Activated CD4-positive, alpha-beta T cell treated with anti-CD3 and anti-CD28 coated beads, Interleukin-2, amount 50 U/mL, for 48 hours (primary cell): ENCODE data around the gene PPIL4.
"Not testable (repeated sequence)": the region's sequence is repeated elsewhere in the genome, so short reads cannot be mapped to it uniquely, and the experiment has no call there.

Experiments
- DNase-seq, 2 experiments: peaks; one replicate each; pipeline ENCODE4 v3.0.0-alpha.2; 2020

Gene PPIL4

GRCh38 chr6:149483334-149483725, 62.5 kb downstream of the PPIL4 start:
- no peak for DNase-seq

DNA sequence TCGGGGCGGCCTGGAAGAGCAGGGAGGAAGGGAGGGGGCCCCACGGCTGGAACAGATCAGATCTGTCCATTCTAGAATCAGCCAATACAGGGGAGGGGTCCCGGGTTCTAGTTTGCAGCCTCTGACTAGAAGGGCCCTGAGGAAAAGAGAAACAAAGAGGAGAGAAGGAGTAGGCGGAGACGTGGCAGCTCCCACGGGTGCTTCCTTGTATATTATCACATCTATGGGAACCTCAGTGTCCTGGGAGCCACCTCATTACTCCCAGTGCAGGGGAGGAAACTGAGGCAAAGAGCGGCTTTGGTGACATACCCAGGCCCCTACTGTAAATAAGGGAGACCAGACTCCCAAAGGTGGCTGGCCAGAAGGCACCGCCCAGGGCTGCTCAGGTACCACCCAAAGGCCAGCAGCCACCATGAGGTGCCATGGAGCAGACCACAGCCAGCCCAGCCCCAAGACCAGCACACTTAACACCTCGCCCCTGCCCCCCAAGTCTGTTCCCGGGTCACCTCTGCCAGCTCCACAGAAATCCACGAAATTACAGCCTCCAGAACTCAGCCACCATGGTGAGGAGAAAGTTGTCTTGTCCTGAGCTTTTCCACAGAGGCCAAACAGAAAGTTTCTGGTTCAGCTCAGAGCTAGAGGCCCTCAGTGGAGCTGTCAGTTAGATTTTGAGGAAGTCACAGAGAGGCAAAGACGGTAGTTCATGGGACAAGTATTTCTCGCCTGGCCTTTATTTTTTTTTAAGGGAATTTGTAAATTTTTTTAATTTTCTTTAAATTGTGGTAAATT, 63.1 kb downstream of the PPIL4 start:
- DNase-seq = no peak

DNA sequence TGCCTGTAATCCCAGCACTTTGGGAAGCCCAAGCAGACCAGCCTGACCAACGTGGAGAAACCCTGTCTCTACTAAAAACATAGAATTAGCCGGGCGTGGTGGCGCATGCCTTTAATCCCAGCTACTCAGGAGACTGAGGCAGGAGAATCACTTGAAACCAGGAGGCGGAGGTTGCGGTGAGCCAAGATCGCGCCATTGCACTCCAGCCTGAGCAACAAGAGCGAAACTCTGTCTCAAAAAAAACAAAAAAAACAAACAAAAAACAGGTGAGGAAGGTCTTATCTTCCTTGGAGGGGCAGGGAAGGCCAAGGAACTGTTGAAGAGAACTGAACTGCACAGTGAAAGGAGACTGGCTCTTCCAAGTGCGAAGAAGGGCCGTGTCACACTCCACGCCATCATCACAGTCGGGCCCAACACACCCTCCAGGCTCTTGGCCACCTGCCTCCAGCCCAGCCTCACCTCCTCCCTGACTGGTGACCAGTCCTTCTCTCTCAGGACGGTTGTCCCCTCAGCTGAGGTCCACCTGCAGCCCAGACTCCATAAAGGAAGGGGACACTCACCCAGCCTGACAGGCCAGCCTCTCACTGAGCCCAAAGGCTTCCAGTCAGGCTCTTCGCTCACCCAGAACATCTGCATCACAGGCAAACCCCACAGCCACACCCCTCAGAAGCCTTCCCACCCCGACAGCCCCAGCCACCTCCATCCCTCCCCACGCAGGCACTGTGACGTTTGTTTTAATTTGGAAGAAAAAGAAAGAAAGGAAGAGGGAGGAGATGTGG, 65.2 kb downstream of the PPIL4 start:
- peak; percentile 59 to 70 for DNase-seq

DNA sequence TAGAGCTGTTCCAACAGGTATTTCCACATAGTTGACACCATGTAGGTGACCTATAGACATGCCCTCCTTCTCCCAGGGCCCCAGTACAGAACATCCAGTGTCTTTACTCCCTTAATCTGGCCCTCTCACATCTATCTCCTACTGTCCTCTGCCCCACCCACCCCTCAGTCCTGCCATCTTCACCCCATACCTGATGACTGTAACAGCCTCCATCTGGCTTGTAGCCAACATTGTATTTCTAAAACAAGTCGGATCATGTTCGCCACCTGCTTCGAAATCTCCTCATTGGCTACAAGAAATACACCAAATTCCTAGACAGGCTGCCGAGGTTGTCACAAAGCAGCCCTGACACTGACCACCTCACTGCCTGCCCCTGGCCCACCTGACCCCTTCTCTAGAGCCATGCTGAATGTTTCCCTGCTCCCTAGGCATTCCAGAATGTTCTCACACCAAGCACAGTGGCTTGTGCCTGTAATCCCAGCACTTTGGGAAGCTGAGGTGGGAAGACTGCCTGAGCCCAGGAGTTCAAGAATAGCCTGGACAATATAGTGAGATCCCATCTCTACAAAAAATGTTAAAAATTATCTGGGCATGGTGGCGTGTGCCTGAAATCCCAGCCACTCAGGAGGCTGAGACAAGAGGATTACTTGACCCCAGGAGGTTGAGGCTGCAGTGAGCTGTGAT, 67.1 kb downstream of the PPIL4 start:
- DNase-seq = no peak

DNA sequence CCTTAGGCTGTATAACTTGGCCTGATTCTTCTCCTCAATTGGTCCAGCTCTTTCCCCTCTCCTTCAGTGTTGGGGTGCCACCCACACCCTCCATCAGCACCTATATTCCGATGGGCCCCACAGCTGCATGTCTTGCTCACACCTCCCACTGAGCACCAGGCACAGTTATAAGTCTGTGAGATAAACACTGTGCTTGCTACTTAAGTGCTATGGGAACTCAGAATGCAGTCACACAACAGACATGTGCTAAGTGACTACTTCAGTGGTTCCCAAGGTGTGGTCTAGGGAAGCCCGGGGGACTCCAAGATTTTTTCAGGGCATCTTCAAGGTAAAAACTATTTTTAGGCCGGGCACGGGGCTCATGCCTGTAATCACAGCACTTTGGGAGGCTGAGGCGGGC, 68.3 kb downstream of the PPIL4 start:
- no peak for DNase-seq

DNA sequence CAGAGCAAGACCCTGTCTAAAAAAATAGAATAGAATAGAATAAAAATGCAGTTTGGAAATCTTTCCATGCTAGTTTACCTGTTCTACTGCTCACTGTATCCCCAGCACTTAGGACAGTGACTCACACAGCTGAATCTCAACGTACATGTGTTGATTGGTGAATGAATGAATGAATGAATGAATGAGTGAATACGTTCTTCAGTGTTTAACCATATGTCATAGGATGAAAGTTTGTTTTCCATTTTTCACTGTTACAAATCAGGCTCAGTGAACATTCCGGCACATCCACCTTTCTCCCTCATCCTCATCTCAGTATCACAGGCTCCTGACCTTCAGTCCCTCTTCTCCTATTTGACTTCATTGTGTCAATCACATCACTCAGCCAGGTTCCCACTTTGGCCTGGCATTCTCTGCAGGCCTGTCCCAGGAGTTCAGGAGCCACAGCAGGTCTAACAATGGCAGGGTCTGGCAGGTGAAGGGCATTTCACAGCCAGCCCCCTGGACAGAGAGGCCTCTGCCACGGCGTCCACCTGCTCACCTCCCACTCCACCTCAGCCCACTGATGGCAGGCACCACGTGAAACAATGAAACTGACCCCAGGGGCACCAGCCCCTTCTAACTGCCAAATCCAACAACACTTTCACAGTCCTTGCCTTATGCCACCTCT, 68.9 kb downstream of the PPIL4 start:
- DNase-seq = no peak

GRCh38 chr6:149474108-149474935, 71.5 kb downstream of the PPIL4 start:
- no peak for DNase-seq

DNA sequence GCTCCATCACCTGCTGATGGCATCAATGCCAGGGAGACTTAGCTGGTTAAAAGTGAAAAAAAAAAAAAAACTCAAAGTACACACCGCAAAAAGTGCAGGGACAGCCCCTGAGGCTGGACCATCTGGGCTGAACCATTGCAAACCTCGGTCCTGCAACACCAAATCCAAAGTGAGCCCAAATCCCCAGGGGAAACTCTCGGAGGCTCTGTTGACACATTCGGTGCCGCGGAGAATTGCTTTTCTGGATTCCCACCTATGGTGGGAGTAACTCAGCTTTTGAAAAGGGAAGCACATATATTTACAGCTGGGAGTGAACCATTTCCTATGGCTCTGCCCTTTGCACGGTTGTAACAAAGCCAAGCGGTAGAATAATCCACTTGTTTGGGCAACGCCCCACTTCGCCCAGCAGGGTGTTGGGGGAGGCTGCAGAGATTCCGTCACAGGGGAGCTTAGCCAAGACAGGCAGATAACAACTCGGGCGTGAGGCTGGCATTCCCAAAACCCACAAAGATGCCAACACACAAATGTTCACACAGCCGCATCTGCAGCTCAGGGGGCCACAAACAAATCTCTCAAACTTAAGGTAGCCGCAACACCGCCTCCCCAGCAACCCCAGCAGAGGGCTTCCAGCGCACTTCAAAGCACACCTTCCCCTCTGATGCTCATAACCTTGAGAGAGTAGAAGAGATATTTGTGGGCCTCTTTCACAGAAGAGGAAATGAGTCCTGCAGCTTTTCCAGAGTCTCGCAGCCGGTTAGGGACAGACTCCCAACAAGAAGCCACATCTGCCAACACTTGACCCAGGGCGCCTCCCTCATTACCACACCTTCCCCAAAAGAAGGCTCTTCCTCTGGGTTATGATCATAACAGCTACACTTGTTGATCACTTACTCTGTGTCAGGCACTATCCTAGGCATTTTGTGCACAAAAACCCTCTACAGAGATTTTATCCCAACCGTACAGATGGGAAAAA, 72.5 kb downstream of the PPIL4 start:
- DNase-seq = no peak

DNA sequence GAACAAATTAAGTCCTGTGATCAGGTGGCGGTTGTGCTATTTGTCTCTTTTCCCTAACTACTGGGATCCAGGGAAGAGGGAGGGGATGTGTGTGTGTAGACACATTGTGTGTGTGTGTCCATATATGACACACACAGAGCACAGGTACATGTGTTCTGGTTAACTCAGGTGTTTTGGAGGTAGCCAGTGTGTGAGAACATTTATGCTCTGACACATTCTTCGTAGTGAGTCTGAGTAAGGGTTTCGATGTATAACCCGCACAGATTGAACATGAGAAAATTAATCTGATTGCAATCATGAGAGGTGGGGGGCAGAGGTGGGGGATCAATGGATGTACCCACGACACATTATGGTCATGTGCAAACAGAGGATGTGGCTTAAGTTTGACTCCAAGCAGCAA, 73.6 kb downstream of the PPIL4 start:
- no peak for DNase-seq

DNA sequence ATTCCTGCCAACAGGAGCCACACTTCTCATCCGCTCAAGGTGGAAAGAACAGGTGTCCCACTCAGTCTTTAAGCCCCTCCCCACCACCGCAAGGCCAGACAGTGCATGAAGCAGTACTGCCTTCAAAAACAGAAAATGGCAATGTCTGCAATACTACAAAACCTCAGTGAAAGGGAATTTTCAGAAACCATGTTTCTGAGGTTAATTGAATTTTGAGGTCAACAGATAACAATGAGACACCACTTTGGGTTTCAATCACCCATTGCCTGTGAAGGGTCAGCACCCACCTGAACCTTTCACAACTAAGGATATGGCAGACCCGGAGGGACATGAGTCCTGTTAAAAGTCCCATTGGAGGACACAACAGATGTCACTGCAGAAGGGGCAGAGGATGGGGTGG, 74.0 kb downstream of the PPIL4 start:
- no peak for DNase-seq

DNA sequence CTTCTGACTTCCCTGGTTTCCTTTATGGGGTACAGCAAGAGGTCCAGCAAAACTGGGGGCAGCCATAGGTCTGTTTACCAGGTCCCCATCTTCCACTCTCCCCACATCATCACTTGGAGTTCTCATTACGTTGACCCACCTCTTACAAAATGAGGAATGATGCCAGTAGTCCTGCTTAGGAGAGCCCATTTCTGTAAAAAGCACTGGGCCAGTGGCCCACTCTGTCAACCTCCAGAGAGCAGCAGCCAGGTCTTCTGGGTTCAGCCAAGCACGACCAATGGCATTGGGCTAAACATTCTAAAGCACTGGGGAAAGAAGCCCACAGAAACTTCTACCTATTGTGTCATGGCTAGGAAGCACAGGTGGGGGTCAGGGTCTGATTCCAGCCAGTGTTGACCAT, 74.9 kb downstream of the PPIL4 start:
- no peak for DNase-seq

DNA sequence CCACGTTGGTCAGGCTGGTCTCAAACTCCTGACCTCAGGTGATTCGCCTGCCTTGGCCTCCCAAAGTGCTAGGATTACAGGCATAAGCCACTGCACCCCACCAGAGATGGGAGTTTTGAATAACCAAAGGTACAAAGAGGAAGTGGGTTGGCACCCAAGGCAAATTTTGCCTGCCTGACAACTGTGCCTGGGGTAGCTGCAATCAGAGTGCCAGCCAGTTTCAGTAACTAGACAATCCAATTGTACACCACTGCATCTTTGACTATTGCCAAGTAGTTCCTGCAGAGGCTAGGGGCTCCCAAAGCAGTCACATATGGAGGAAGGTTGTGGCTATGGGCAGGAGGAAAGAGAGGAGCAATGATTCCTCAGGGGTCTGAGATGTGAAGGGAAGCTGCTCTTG, 77.7 kb downstream of the PPIL4 start:
- DNase-seq = no peak

DNA sequence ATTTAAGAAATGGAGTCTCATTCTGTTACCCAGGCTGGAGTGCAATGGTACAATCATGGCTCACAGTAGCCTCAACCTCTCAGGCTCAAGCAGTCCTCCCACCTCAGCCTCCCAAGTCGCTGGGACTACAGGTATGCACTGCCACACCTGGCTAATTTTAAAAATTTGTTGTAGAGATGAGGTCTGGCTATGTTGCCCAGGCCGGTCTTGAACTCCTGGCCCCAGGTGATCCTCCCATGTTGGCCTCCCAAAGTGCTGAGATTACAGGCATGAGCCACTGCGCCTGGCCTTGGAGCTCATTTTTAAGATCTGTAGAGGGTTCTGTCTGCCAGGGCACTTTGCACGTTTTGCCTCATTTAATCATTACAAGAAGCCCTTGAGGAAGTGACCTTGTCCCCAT, 78.6 kb downstream of the PPIL4 start:
- DNase-seq = no peak

DNA sequence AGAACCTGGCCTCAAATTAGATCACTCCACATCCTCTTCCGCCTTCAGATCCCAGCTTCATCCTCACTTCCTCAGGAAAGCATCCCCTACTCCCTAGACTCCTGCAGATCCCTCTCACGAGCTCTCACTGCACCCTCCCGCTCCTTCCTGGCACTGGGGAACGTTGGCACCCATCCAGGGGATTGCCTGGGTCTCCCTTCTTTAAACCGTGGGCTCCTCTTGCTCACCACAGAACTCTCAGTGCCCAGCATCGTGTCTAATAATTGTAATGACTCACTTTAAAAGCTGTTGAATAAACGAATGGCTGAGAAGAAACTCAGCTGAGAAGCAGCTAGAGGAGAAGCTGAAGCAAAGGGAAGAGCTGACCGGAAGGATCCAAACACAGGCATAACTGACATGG, 81.4 kb downstream of the PPIL4 start:
- DNase-seq = no peak

- no peak for DNase-seq
Observed at GRCh38 chr6:149463781-149464180, 82.1 kb downstream of the PPIL4 start.

DNA sequence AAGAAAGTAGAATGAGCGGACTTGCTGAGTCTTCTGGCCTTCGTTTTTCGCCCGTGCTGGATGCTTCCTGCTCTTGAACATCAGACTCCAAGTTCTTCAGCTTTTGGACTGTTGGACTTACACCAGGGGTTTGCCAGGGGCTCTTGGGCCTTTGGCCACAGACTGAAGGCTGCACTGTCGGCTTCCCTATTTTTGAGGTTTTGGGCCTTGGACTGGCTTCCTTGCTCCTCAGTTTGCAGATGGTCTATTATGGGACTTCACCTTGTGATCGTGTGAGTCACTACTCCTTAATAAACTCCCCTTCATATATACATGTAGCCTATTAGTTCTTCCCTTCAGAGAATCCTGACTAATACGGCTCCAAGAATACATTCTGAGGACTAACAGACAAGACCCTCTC, 83.1 kb downstream of the PPIL4 start:
- DNase-seq = not testable (repeated sequence)

DNA sequence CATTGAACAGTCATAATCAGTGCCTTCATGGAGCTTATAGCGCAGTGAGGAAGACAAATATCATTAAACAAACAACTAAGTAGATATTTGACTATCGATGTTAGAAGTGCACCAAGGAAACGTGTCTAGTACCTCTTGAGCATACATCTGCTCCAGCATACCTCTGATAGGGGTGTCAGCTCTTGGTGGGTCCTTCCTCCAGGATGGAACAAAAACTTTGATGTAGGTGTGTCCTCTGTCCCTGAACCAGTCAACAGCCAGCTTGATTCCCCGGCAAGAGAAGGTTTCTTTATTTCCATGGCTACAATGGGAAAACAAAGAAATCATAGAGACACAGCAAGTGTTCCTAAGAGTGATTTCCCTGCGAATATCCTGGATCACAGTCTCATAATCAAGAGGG, 84.2 kb downstream of the PPIL4 start:
- DNase-seq = no peak

DNA sequence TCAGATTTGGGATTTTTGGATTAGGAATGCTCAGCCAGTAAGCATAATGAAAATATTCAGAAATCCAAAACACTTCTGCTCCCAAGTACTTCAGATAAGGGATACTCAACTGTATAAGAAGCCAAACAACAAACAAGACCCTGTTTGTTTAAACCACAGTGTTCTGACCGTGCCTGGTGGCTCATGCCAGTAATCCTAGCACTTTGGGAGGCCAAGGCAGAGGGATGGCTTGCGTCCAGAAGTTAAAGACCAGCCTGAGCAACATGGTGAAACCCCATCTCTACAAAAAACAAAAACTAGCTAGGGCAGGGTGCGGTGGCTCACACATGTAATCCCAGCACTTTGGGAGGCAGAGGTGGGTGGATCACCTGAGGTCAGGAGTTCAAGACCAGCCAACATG, 85.6 kb downstream of the PPIL4 start:
- DNase-seq = not testable (repeated sequence)

DNA sequence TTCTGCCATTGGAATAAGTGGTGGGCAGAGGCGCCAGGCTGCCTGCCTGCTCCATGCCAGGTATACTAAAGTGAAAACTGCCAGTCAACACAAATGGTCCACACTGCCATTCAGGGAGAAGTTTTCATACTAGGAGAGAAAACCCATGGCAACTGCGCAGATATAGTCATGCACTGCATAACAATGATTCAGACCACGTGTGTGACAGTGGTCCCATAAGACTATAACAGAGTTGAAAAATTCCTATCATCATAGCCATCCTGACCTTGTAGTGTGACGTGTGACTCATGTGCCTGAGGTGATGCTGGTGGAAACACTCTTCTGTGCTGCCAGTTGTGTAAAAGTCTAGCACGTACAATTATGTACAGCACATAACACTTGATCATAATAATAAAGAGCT, 86.1 kb downstream of the PPIL4 start:
- no peak for DNase-seq

DNA sequence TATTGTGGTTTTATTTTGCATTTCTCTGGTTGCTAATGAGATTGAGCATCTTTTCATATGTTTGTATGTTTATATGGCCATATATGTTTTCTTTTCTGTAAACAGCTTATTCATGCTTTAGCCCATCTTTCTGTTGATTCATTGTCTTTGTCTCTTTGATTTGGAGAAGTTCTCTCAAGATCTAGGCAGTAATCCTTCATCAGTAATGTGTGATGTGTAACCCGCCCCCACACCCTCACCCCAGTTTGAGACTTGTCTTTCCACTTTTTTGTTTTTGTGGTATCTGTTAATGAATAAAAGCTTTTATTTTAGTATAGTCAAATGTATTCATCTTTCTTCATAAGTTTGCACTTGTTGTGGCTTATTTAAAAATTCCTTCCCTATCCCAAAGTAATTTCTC, 87.0 kb downstream of the PPIL4 start:
- DNase-seq = no peak

DNA sequence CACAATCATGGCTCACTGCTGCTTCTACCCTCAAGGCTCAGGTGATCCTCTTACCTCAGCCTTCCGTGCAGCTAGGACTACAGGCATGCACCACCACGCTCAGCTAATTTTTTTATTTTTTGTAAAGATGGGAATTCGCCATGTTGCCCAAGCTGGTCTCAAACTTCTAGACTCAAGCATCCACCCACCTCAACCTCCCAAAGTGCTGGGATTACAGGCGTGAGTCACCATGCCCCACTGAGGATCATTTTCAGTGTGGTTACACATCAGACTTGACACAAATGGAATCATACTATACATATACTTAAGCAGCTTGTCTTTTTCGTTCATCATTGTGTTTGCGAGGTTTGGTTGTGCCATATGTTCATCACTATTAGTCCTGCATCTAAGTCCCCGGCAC, 87.6 kb downstream of the PPIL4 start:
- no peak for DNase-seq
